ENCODE data around the gene IGFBP2.

IGFBP2 gene

GRCh38 chr2:216636551-216637450 lies 3.6 kb downstream of the IGFBP2 start:
- DNase-seq (ENCODE audit: low read depth in 2 of 2, low spot score in 1 of 2): no peak

- DNase-seq (ENCODE audit: low read depth in 2 of 2, low spot score in 1 of 2): no peak
Measured at GRCh38 chr2:216637472-216637871, 4.3 kb downstream of the IGFBP2 start.

DNA sequence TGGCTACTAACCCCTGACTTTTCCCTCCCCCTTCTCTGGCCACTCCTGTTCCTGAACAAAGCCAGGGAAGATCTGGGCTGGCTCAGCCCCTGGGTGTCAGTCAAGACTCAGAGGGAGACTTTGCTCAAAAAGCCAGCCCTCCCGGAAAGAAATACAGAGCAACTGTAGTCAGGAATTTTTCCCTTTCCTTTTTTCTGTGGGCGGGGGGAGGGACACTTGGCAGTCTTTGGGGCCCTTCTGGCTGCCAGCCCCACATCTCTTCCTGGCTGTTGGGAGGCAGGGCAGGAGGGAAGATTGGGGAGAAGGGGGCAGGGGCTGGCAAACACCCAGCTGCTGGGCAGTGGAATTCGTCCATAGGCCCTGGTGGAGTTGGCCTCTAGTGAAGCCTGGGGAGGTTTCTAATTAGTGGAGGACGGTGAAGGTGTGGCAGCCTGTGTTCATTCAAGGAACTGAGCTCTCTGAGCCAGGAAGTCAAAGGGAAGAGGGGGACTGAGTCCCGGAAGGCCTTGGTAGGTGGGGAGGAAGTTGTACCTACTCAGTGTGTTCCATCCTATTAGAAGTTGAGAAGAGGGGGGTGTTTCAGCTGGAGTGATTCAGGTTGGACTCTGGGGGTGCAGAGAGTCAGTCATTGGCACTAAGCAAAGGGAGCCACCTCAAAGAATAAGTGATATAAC lies 10.9 kb downstream of the IGFBP2 start:
- DNase-seq (ENCODE audit: low read depth in 2 of 2, low spot score in 1 of 2): no peak

DNA sequence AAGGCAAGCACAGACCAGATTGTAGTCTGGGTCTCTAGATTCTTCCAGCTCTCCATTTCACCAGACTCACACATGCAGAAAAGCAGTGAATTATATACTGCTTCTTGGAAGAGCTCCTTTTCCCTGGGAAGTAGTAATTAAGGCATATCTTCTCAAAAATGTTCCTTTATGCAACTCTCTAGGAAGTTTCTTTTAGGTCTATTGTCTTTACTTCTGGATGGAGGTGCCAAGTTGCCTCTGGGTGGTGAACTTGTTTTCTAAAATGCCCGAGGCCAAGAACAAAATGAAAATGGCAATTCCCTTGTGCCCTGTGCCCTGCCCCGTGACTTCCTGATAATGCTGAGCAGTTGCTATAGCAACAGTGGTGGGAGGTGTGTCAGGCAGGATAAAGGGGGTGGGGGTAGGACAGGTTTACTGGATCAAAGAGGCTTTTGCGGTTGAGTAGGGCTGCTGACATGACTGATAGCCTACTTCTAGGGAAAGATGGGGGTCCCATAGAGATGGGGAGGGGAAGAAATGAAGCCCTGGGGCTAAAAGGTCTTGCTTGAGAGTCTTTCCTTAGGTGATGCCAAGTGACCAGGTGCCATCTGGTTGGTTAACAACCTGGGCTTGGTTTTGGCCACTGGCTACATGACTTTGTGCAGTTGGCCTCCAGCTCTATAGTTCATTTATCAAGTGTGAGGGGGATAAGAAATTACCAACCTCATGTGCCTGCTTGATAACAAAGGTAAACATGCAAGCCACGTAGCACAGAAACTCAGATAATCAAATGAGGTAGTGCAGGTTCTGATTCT lies 11.8 kb downstream of the IGFBP2 start:
- DNase-seq (ENCODE audit: low read depth in 2 of 2, low spot score in 1 of 2): no peak

GRCh38 chr2:216645636-216645950 lies 12.4 kb downstream of the IGFBP2 start:
- DNase-seq (ENCODE audit: low read depth in 2 of 2, low spot score in 1 of 2): no peak

- DNase-seq (ENCODE audit: low read depth in 2 of 2, low spot score in 1 of 2): no peak
Measured at GRCh38 chr2:216646116-216646515, 12.9 kb downstream of the IGFBP2 start.

DNA sequence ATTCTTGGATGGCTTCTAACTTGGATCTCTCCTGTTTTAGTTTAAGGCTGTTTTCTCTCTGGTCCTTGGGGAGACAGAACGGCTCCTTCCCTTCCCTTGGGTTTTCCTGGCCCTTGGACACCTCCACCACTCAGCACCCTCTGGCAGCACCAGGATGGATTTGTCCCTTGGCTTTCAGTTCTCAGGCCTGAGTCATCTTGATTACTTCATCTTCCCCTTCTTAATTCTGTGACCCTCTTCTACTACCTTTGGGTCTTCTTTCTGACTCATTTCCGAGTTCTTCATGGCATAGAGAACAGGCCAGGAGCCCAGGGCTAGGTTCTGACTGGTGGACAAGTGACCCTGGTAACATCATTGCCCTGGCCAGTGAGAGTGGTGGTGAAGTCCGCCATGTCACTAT lies 14.9 kb downstream of the IGFBP2 start:
- DNase-seq (ENCODE audit: low read depth in 2 of 2, low spot score in 1 of 2): no peak

GRCh38 chr2:216649574-216649973 lies 16.4 kb downstream of the IGFBP2 start:
- DNase-seq (ENCODE audit: low read depth in 2 of 2, low spot score in 1 of 2): no peak

DNA sequence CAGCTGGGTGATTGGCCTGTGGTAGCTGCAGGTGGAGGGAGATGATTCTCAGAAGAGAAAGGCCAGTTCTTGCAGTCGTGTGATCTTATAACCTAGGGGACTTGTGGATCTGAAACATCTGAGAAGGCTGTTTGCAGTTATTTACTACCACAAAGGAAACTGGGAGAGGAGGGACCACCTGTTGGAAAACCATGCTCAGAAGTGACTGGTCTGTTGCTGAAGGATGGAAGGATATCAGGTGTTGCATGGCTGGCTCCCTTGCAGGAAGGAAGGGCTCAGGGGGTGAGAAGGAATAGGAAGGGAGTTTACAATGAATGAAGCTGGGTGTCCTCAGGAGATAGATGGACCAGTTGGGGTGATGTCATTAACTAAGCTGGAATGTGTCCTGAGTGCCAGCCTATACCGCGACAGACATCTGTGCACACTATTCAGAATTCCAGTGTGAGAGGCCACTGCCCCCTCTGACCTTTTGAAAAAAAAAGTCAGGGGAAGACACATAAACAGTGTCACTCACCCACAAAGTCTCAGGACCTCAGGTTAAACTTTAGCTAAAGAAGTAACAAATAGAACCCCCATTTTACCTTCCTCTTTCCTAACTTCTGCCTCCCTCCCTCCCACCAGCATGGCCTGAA lies 17.5 kb downstream of the IGFBP2 start:
- no peak for DNase-seq (ENCODE audit: low read depth in 2 of 2, low spot score in 1 of 2)

GRCh38 chr2:216651351-216651881 lies 18.2 kb downstream of the IGFBP2 start:
- DNase-seq (ENCODE audit: low read depth in 2 of 2, low spot score in 1 of 2): no peak

GRCh38 chr2:216652566-216652965 lies 19.3 kb downstream of the IGFBP2 start:
- DNase-seq (ENCODE audit: low read depth in 2 of 2, low spot score in 1 of 2): no peak

DNA sequence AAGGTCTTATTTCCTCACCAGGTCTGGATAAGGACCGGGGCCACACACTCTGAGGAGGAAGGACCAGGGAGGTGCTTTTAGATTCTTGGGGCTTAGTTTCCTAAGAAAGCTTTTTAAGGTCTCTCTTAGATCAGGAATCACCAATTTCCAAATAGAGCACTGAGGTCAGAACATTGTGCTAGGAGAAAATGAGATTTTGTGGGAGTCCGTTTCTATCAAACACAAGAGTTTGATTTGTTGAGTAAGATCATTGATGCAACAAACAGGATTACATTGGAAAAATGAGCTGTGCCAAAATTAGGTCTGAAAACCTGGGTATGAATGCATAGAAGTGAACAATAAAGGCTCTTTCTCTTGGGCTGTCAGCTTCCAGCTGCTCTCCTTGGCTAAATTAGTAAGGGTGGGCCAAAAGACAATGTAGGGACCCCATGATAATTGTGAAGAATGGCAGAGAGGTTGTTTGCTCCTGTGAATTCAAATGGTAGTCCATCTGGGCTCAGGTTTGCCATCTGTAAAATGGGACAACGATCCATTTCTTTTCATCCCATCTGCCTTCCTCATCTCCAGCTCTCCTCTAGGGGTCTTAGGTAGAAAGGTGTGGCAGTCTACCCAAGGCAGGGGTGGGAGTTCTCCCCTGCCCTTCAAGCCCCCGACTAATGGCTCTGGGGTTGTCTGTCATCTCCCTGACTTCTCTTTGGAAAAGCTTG lies 20.0 kb downstream of the IGFBP2 start:
- DNase-seq (ENCODE audit: low read depth in 2 of 2, low spot score in 1 of 2): no peak

DNA sequence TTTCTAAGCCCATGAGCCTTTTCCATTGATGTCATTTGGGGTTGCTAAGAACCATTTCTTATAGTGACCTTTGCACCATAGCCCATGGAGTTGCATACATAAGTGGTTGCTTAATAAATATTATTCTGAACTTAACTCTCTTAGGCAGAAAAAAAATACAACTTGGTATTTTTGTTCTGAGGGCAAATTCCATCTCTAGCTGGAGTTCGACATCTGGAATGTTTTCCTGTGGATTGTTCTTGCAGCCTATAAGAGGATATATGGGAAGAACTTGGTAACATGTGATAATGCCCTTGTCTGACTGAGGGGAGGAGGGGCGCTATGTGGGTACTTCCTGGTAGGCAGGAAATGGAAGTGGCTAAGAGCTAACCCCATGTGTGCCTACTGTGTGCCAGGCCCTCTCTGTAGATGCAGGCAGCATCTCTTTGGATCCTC lies 20.7 kb downstream of the IGFBP2 start:
- no peak for DNase-seq (ENCODE audit: low read depth in 2 of 2, low spot score in 1 of 2)

DNA sequence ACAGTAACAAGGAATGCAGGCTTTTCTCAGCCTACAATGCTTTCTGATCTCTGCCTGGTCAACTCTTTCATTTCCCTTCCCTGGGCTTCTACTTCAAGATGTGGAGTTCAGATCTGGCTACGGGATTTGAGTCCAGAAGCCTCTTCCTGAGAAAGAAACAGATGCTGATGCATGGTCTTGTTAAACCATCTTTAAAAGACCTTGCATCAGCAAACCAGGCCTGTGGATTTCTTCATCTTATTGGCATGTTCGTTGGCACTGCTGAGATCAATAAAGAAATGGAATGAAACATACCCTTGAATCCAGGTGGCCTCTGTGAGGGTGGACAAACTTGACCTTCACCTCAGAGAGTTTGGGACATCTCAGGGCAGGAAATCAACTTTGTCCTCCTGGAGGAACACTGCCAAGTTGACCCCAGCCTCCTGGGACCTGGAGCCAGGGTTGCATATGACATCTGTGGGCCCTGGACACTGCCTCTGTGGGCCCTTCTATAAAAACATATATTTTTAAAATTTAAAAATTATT lies 21.4 kb downstream of the IGFBP2 start:
- DNase-seq (ENCODE audit: low read depth in 2 of 2, low spot score in 1 of 2): no peak

DNA sequence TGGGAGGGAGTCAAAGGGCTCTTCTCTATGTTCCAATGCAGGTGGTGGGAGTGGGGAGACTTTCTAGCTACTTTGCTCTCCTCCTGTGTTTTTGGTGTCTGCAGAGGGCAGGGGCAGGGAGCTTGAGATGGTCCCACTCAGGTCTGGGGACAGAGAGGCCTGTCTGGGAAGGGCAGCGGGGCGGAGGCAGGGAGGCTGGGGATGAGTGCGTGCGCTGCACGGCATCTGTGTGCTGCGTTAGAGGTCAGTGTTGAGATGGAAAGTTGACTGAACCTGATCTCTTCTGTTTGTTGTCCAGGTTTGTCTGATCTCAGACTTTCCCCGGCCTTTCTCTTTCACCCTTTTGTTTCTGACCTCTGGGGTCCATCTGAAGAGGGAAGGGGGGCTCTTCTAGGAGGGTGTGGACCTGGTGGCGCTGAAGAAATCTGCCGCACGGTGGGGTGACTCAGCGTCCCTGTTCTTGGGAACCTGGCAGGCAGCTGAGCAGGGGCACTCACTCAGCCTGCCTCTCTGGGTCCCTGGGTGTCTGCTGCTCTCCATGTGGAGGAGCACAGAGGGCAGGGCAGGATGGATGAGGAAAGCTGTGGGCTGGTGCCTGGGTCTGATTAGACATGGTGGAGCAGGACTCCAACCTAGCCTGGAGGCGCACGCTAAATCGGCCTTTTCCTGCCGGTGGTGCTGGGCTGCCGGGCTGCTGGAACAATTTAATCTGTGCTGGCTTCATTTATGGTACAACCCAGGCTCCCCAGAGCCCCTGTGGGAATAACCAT lies 24.1 kb downstream of the IGFBP2 start:
- DNase-seq (ENCODE audit: low read depth in 2 of 2, low spot score in 1 of 2): no peak

DNA sequence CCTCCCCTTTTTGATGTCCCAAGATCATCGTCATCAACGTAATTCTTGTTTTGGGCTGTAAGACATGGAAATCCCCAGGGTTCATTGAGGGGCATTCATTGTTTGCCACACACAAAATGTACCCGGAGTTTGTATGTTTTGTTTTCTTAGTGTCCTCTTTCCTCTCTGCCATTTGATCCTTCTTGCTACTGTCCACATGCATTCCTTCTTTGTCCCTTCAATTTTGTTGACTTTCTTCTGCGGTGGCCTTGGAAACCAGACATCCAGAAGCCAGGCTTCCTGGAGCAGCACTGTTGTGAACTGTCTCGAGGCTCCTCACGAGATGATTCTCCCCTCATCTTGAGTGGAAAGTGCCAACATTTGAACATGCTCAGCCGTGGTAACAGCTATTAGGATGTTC lies 24.8 kb downstream of the IGFBP2 start:
- DNase-seq (ENCODE audit: low read depth in 2 of 2, low spot score in 1 of 2): no peak

DNA sequence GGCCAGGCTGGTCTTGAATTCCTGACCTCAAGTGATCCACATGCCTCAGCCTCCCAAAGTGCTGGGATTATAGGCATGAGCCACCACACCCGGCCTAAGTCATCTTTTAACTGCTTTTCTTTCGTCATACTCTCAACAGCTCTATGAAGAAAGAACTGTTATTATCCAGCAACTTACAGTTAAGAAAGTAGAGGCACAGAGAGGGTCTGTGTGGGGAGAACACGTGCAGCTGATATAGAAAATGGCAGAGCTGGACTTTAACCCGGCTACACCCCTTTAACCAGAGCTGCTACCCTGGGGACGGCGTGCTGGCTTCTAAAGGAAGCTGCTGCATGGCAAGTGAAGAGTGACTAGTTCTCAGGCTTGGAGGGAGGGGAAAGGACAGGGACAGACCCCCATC lies 25.5 kb downstream of the IGFBP2 start:
- no peak for DNase-seq (ENCODE audit: low read depth in 2 of 2, low spot score in 1 of 2)

DNA sequence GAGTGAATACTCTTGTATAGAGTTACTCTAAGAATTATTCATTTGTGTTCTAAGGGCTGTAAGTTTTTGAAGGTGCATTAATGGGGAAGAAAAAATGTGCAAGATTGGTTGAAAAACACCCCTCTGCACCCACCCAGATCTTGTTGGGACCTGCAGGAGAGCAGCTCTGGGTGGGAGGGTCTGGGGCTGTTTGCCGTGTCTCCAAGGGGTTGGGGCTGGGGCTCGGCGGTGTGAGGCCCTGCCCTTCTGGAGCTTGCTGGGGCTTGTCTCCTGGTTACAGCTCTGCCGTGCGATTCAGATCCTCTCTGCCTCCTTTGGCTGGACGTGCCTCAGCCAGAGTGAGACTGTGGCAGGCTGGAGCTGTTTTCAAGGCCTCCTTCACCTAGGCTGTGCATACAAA lies 26.1 kb downstream of the IGFBP2 start:
- no peak for DNase-seq (ENCODE audit: low read depth in 2 of 2, low spot score in 1 of 2)

GRCh38 chr2:216660496-216660895 lies 27.3 kb downstream of the IGFBP2 start:
- no peak for DNase-seq (ENCODE audit: low read depth in 2 of 2, low spot score in 1 of 2)

GRCh38 chr2:216661051-216661450 lies 27.8 kb downstream of the IGFBP2 start:
- no peak for DNase-seq (ENCODE audit: low read depth in 2 of 2, low spot score in 1 of 2)
